ENCODE measurements around the gene FHAD1.

The FHAD1 gene

GRCh38 chr1:15336866-15337265 lies 89.8 kb downstream of the FHAD1 start:
- no peaks in the 10 kb centered on the region for H3K27me3 ChIP-seq (replicated peaks)
- TF ChIP-seq CTCF (IDR thresholded peaks at IDR 0.05; ENCODE audit: low read depth, low read length, missing control alignments) = no peak
- H3K4me3 ChIP-seq (ENCODE audit: low read depth, low read length) = no peak overlapping the region
- H3K36me3 ChIP-seq (replicated peaks) = no peaks in the 10 kb centered on the region
- H3K27ac ChIP-seq = no peak overlapping the region
- in situ Hi-C loops (cut with HindIII; ENCODE audit: low pct_ligation_motif_present, low sequenced_read_pairs) = loop anchor here (10.0 kb wide), 1 partner anchor 78 kb away; no protein-coding TSS in a partner anchor
- DNase-seq = no peak

- no peak for TF ChIP-seq CTCF (IDR thresholded peaks at IDR 0.05; ENCODE audit: low read depth, low read length, missing control alignments)
- no peak overlapping the region for H3K4me3 ChIP-seq (ENCODE audit: low read depth, low read length)
- DNase-seq = peak; percentile 82
- H3K27ac ChIP-seq = peak overlapping the region; percentile 60
- H3K36me3 ChIP-seq (replicated peaks) = no peaks in the 10 kb centered on the region
- in situ Hi-C loops (cut with HindIII; ENCODE audit: low pct_ligation_motif_present, low sequenced_read_pairs) = loop anchor here (10.0 kb wide), 1 partner anchor 77 kb away; no protein-coding TSS in a partner anchor
- H3K27me3 ChIP-seq (replicated peaks) = no peaks in the 10 kb centered on the region
Observed at GRCh38 chr1:15337656-15338402, 90.8 kb downstream of the FHAD1 start.

DNA sequence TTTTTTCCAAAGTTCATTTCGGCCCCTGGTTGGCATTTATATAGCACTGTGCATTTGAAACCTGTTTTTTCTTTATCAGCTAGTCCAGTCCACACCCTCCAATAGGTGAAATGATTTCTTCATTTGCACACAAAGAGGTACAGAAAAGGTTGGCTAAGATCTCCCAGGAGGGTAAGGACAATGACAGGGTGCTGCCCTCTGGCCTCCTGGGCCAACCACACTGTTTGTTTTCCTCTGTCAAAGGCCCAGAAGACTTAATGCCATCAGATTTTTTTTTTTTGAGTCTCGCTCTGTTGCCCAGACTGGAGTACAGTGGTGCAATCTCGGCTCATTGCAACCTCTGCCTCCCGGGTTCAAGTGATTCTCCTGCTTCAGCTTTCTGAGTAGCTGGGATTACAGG lies 92.5 kb downstream of the FHAD1 start:
- Histone ChIP-seq H3K27me3 (replicated peaks) (no peaks in the 10 kb centered on the region), H3K36me3 (replicated peaks) (no peaks in the 10 kb centered on the region), H3K27ac (no peak overlapping the region), H3K4me3 (ENCODE audit: low read depth, low read length) (no peak overlapping the region)
- TF ChIP-seq CTCF (IDR thresholded peaks at IDR 0.05; ENCODE audit: low read depth, low read length, missing control alignments) = no peak
- DNase-seq = no peak
- in situ Hi-C loops (cut with HindIII; ENCODE audit: low pct_ligation_motif_present, low sequenced_read_pairs) = loop anchor here (10.0 kb wide), 1 partner anchor 75 kb away; no protein-coding TSS in a partner anchor

DNA sequence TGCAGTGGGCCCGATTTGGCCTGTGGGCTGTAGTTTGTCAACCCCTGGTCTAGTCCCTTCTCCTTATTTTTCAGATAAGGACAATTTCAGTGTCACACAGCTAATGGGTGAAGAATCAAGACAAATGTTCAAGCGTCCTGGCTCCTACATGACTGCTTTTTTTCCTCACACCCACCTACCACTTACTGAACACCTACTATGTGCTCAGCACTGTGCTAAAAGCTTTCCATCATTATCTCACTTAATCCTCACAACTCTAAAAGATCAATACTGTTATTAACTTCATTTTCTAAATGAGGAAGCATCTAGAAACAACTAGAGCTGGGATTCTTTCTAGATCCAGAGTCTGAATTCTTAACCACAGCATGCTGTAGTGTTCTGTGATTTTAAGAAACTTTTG lies 94.2 kb downstream of the FHAD1 start:
- no peak overlapping the region for H3K4me3 ChIP-seq (ENCODE audit: low read depth, low read length)
- H3K27me3 ChIP-seq (replicated peaks) = no peaks in the 10 kb centered on the region

DNA sequence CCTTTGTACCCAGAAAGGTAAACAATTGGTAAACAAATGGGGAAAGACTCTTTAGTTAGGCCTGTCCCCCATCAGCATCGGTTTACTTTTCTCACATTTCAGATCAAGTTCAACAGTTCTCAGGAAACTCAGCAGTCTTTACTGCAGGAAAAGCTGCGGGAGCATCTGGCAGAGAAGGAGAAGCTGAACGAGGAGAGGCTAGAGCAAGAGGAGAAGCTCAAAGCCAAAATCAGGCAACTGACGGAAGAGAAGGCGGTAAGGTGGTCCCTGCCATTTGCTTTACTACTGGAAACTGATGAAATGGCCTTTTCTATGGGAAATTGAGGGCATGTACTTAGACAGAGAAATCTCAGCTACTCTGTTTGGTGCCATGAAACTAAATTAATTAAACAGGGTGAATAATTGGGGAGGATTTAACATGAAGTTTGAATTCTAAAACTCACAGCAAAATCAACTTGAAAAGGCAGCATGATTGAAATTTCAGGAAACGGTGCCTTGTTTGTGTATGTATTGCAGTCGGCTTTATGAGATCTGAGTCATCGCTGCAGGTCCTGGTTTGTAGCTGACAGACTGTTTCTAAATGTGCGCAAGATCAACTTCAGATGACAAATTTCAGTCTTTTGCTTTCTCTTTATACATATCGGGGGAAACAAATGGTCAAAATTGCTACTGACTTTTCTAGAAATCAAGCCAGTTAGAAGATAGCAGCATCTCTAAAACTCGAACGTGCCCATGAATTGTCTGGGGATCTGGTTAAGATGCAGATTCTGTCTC lies 94.8 kb downstream of the FHAD1 start:
- no peak for TF ChIP-seq CTCF (IDR thresholded peaks at IDR 0.05; ENCODE audit: low read depth, low read length, missing control alignments)
- peak; percentile 67 for DNase-seq
- H3K27me3 ChIP-seq (replicated peaks) = no peaks in the 10 kb centered on the region
- in situ Hi-C loops (cut with HindIII; ENCODE audit: low pct_ligation_motif_present, low sequenced_read_pairs) = no loop called here
- H3K36me3 ChIP-seq (replicated peaks) = no peaks in the 10 kb centered on the region
- H3K4me3 ChIP-seq (ENCODE audit: low read depth, low read length) = no peak overlapping the region
- H3K27ac ChIP-seq = no peak overlapping the region

More for the DNA sequence above, 94.2 kb downstream of the FHAD1 start:
- no peak for TF ChIP-seq CTCF (IDR thresholded peaks at IDR 0.05; ENCODE audit: low read depth, low read length, missing control alignments)
- H3K27ac ChIP-seq = no peak overlapping the region
- no peak for DNase-seq
- in situ Hi-C loops (cut with HindIII; ENCODE audit: low pct_ligation_motif_present, low sequenced_read_pairs) = no loop called here
- H3K36me3 ChIP-seq (replicated peaks) = no peaks in the 10 kb centered on the region
